HCT116 (cell line): Measurements from ENCODE around the gene TSSK2.

Experiments
- CTCF ChIP-seq, 3 experiments: fragments of 200-600 bp in 1 of 3; sonication (generic) in 1 of 3; IDR thresholded peaks in 2 of 3; conservative IDR thresholded peaks in 1 of 3; 2 replicates each; pipeline ENCODE4 v1.5.1; 2012 to 2017; ENCODE audit warnings: low read depth in 2 of 3, low read length in 2 of 3, antibody characterized with exemption in 1 of 3, borderline replicate concordance in 1 of 3, control low read depth in 1 of 3, mild to moderate bottlenecking in 1 of 3, mixed read lengths in 1 of 3, mixed run types in 1 of 3, moderate library complexity in 1 of 3; ENCODE audit not compliant: insufficient read depth in 1 of 3
- EGR1 ChIP-seq: IDR thresholded peaks from 2 replicates; pipeline ENCODE4 v1.6.1; 2012; ENCODE audit warnings: low read depth
- EZH2 ChIP-seq: fragments of 200-600 bp; sonication (generic); IDR thresholded peaks from 2 replicates; pipeline ENCODE4 v1.6.1; 2017; ENCODE audit warnings: antibody characterized with exemption, mixed run types
- POLR2A ChIP-seq: IDR thresholded peaks from 2 replicates; pipeline ENCODE4 v1.7.0; 2011; ENCODE audit warnings: borderline replicate concordance; ENCODE audit not compliant: insufficient read depth, insufficient read length; ENCODE audit errors: extremely low read depth
- TF ChIP-seq, protein P1 (sequence below): IDR thresholded peaks from 2 replicates; pipeline ENCODE4 v1.6.1; 2012

- TF ChIP-seq, protein P1, sequence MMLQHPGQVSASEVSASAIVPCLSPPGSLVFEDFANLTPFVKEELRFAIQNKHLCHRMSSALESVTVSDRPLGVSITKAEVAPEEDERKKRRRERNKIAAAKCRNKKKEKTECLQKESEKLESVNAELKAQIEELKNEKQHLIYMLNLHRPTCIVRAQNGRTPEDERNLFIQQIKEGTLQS = no peak
- TF ChIP-seq POLR2A (no peak), EGR1 (no peak), CTCF (IDR thresholded peaks at IDR 0.05 in 2 of 3, conservative IDR thresholded peaks at IDR 0.05 in 1 of 3; ENCODE audit: borderline replicate concordance in 1 of 3, insufficient read depth in 1 of 3, low read depth in 2 of 3, low read length in 2 of 3) (no peak), EZH2 (no peak)
Measured at GRCh38 chr22:19090586-19091127, 40.5 kb upstream of the TSSK2 start.
